ENCODE data around the gene PHACTR1.

DNA sequence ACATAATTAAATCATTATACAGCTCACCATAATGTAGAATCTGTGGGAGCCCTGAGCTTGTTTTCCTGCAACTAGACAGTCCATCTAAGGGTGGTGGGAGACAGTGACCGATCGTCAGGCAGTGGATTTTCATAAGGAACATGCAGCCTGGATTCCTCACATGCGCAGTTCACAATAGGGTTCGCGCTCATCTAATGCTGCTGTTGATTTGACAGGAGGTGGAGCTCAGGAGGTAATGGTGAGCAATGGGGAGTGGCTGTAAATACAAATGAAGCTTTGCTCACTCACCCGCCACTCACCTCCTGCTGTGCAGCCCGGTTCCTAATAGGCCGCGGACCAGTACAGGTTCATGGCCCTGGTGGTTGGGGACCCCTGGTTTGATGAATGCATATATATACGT is 470.3 kb downstream of the PHACTR1 start:
- TF ChIP-seq SP1 (IDR thresholded peaks at IDR 0.05): no peak
- no peak for TF ChIP-seq CTBP1 (IDR thresholded peaks at IDR 0.05; ENCODE audit: borderline replicate concordance)
- no peak for TF ChIP-seq SUZ12 (IDR thresholded peaks at IDR 0.05)
